Retinal pigment epithelial cell (primary cell): ENCODE results near the gene GPR161.
A peak's percentile ranks its signal among the peaks of the same experiment; 100 is the strongest.

Experiments used
- DNase-seq: peaks from one replicate; pipeline ENCODE4 v3.0.0-alpha.2; 2010; ENCODE audit warnings: low read depth
- H3K4me3 ChIP-seq: 2 replicates; pipeline ENCODE4 v1.5.1; 2011; ENCODE audit warnings: mild to moderate bottlenecking, low read length, control low read depth, moderate library complexity
- TF ChIP-seq, protein P1 (sequence below): conservative IDR thresholded peaks from 2 replicates; pipeline ENCODE4 v1.5.1; 2011; ENCODE audit warnings: low read depth, low read length, control low read depth, inconsistent platforms

GPR161 gene

DNA sequence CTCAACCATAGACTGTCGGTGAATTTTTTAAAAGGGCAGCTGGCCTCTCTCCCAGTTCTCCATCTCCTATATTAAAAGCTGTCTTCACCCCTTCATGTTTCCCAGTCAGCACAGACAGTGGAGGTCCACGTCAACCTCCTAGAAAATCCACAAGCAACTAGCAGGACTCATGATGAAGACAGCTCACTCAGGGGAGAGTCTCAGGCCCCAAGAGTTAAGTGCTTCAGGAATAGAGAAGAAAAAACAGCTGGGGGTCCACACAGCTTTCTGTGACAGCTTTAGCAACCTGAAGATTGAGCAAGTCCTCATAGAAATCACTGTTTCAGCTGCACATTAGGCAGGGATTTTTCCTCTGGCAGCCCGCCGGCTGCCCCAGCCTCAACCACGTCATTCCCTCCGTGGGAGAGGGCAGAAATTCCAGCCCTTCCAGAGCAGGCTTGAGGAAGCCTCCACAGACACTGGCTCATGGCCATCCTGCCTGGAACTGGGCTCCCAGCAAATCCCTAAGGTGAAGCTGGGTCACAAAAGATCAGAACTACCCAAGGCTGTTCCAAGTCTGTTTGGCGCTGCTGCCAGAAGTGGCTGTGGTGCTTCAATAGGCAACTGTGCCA, 15.2 kb downstream of the GPR161 start:
- H3K4me3 ChIP-seq = no peak overlapping the region
- TF ChIP-seq, protein P1, sequence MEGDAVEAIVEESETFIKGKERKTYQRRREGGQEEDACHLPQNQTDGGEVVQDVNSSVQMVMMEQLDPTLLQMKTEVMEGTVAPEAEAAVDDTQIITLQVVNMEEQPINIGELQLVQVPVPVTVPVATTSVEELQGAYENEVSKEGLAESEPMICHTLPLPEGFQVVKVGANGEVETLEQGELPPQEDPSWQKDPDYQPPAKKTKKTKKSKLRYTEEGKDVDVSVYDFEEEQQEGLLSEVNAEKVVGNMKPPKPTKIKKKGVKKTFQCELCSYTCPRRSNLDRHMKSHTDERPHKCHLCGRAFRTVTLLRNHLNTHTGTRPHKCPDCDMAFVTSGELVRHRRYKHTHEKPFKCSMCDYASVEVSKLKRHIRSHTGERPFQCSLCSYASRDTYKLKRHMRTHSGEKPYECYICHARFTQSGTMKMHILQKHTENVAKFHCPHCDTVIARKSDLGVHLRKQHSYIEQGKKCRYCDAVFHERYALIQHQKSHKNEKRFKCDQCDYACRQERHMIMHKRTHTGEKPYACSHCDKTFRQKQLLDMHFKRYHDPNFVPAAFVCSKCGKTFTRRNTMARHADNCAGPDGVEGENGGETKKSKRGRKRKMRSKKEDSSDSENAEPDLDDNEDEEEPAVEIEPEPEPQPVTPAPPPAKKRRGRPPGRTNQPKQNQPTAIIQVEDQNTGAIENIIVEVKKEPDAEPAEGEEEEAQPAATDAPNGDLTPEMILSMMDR = no peak
- no peak for DNase-seq

DNA sequence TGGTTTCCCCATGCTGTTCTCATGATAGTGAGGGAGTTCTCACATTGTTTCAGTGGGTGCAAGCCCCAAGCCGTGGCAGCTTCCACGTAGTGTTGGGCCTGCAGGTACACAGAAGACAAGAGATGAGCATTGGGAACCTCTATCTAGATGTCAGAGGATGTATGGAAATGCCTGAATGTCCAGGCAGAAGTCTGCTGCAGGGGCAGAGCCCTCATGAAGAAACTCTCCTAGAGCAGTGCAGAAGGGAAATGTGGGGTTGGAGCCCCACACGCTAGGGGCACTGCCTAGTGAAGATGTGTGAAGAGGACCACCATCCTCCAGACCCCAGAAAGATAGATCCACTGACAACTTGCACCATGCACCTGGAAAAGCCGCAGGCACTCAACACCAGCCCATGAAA, 17.0 kb downstream of the GPR161 start:
- TF ChIP-seq, protein P1 = no peak
- H3K4me3 ChIP-seq = no peak overlapping the region
- no peak for DNase-seq

DNA sequence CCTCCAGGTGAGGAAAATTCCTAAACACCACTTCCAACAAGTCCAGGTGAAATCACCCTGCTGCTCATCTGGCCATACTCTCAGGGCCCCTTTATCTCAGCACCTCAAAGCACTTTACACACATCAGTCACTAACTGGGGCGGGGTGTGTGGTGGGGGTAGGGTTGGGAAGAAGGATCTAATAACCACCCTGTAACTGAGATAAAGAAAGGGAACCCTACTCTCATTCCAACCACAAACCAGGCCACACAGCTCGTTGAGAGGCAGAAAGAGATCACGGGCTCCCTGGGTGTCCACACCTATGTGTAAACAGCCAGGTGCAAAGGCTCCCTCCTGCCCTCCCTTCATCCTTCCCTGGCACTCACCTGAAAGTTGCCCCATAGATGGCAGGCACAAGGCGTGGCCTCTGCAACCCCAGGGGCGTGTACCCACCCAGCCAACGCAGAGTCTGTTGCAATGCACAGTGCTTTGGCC, 20.4 kb downstream of the GPR161 start:
- TF ChIP-seq, protein P1 = no peak
- no peak overlapping the region for H3K4me3 ChIP-seq
- no peak for DNase-seq

DNA sequence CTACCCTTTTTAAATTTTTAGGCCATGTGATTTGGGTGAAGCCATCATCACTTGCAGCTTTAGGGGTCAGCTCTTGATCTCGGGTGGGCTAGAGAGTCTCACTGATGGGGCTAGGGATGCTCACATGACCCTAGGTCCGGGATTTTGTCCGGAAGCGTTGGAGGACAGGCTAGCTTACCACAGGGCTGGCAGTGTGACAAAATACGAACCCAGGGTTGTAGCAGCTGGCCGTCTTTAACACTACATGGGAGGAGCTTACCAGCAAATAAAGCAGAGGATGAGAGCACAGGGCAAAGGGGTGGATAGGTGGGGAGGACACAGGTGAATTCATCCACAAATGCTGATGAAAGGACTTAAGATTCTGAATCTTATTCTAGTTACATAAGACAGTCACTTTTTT, 21.9 kb downstream of the GPR161 start:
- TF ChIP-seq, protein P1 = no peak
- H3K4me3 ChIP-seq = no peak overlapping the region
- no peak for DNase-seq

DNA sequence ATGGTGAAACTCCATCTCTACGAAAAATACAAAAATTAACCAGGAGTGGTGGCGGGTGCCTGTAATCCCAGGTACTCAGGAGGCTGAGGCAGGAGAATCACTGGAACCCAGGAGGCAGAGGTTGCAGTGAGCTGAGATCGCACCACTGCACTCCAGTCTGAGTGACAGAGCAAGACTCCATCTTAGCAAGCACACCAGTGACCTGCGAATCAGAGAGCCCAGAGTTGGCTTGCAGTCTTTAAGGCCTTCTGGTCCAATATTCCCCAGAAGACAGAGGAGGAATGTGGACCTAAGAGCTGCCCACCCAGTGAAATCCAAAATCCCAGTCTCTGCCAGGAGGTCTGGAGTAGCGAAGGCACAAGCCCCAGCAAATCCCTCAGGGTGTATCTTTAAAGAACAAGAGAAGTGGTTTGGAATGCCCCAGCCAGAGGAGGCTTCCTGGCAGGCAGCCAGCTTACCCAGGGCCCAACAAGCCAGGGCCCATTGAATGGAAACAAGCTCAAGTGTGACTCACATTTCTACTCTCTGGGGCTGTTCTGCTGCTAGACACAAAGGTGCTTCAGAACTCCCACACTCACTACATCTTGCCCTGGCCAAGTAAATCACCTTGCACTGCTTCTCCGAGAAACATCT, 23.9 kb downstream of the GPR161 start:
- no peak overlapping the region for H3K4me3 ChIP-seq
- DNase-seq = peak; percentile 68
- TF ChIP-seq, protein P1 = no peak

DNA sequence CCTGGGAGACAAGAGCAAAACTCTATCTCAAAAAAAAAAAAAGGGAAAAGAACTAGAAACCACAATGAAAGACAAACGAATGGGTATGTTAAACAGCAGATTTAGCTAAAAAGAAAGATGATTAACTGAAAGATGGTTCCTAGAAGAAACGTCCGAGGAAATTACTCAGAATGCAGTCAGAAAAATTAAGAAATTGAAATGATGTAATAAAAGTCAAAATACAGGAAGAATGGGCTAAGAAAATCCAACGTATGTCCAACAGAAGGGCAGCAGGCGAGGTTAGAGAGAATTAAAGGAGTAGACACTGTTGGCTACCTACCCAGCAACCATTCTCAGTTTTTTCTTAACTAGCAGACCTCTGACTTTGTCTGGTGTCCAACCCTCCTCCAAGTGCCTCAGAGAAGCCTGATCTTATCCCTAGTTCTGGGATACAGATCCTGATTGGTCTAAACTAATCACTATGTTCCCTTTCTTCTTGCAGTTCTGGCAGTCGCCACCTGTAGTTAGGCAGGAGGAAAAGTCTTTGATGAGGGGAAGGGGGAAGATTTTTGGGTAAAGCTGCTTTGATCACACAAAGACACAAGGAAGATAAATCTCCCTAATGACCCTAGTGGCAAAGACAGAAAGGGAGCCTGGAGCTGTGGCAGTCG, 25.7 kb downstream of the GPR161 start:
- no peak overlapping the region for H3K4me3 ChIP-seq
- no peak for DNase-seq
- TF ChIP-seq, protein P1 = no peak
